H1 (cell line): Measurements from ENCODE around the gene PLEKHG5. TPM values are rescaled to one million over a fixed set of nuclear protein-coding genes. Genes with fewer than 3 reads are reported as not detected.

ENCODE experiments used
- CTCF ChIA-PET: fragments of 300-600 bp; sonication (Branson Sonifier 250); formaldehyde crosslinking; loops from one replicate; lab custom pipeline; 2021; ENCODE audit not compliant: partially characterized antibody; lab: Charles Lee
- POLR2A ChIA-PET: fragments of 300-600 bp; sonication (Branson Sonifier 250); formaldehyde crosslinking; loops from one replicate; lab custom pipeline; 2021; ENCODE audit warnings: inconsistent platforms; ENCODE audit not compliant: partially characterized antibody; lab: Charles Lee
- DNase-seq, 2 experiments: peaks; one replicate each; pipeline versions ENCODE4 v3.0.0 to v3.0.0-alpha.2; 2010 to 2022; ENCODE audit warnings: low spot score in 2 of 2, low read depth in 1 of 2, mixed read lengths in 1 of 2
- FAIRE-seq: peaks from 2 replicates; lab custom pipeline; 2011; peaks lifted over from hg19 to GRCh38; lab: Jason Lieb, UNC
- H2AFZ ChIP-seq: 2 replicates; pipeline ENCODE4 v1.8.1; 2012; ENCODE audit warnings: low read length, inconsistent platforms
- H2AK5ac ChIP-seq: 2 replicates; pipeline ENCODE4 v1.6.1; 2013; ENCODE audit warnings: low read depth, low read length
- H2BK120ac ChIP-seq: replicated peaks from 2 replicates; pipeline ENCODE3; 2013; ENCODE audit warnings: low read depth, low read length, inconsistent platforms
- H2BK12ac ChIP-seq: 2 replicates; pipeline ENCODE4 v1.6.1; 2013; ENCODE audit warnings: low read depth, low read length
- H2BK15ac ChIP-seq: 2 replicates; pipeline ENCODE4 v1.6.1; 2013; ENCODE audit warnings: low read length
- H2BK20ac ChIP-seq: 2 replicates; pipeline ENCODE4 v1.6.1; 2013; ENCODE audit warnings: low read length
- H2BK5ac ChIP-seq: 2 replicates; pipeline ENCODE4 v1.6.1; 2013; ENCODE audit warnings: low read depth, low read length
- H3K14ac ChIP-seq: 2 replicates; pipeline ENCODE4 v1.6.1; 2013; ENCODE audit warnings: inconsistent platforms; ENCODE audit not compliant: insufficient read length
- H3K18ac ChIP-seq: 2 replicates; pipeline ENCODE4 v1.6.1; 2013; ENCODE audit warnings: low read length; ENCODE audit errors: extremely low read depth
- H3K23ac ChIP-seq: 2 replicates; pipeline ENCODE4 v1.6.1; 2013; ENCODE audit warnings: inconsistent platforms; ENCODE audit not compliant: insufficient read length
- H3K23me2 ChIP-seq: 2 replicates; pipeline ENCODE4 v1.6.1; 2013; ENCODE audit warnings: low read depth, low read length
- H3K27ac ChIP-seq: 2 replicates; pipeline ENCODE4 v1.6.1; 2011; ENCODE audit warnings: low read depth, low read length, inconsistent platforms
- H3K27me3 ChIP-seq, 4 experiments: replicated peaks in 1 of 4; 1 replicate in 1 of 4; 2 replicates in 3 of 4; pipeline versions ENCODE4 v1.6.1 to v1.8.1; 2011 to 2013; ENCODE audit warnings: low read length in 3 of 4, mild to moderate bottlenecking in 3 of 4, inconsistent platforms in 2 of 4, mixed read lengths in 2 of 4, moderate library complexity in 1 of 4; ENCODE audit not compliant: control insufficient read depth in 3 of 4, insufficient read depth in 3 of 4; ENCODE audit errors: extremely low read depth in 1 of 4
- H3K36me3 ChIP-seq, 4 experiments: 2 replicates each; pipeline versions ENCODE4 v1.6.1 to v1.8.1; 2011 to 2013; ENCODE audit warnings: mild to moderate bottlenecking in 4 of 4, low read length in 3 of 4, moderate library complexity in 2 of 4, control low read depth in 1 of 4, inconsistent platforms in 1 of 4; ENCODE audit not compliant: insufficient read depth in 4 of 4, control insufficient read depth in 2 of 4
- H3K4ac ChIP-seq: replicated peaks from 2 replicates; pipeline ENCODE3; 2013; ENCODE audit warnings: low read length, low read depth, mixed read lengths, inconsistent platforms; ENCODE audit not compliant: insufficient read length
- H3K4me1 ChIP-seq, 4 experiments: replicated peaks in 1 of 4; 1 replicate in 1 of 4; 2 replicates in 3 of 4; pipeline versions ENCODE4 v1.6.1 to v1.8.1; 2011 to 2013; ENCODE audit warnings: low read length in 3 of 4, inconsistent platforms in 2 of 4, mixed read lengths in 1 of 4; ENCODE audit not compliant: insufficient read depth in 4 of 4, control insufficient read depth in 3 of 4
- H3K4me2 ChIP-seq, 2 experiments: 2 replicates each; pipeline versions ENCODE4 v1.6.1 to v1.8.1; 2011 to 2013; ENCODE audit warnings: low read depth in 2 of 2, low read length in 2 of 2, control low read depth in 1 of 2, inconsistent platforms in 1 of 2, mild to moderate bottlenecking in 1 of 2; ENCODE audit not compliant: insufficient read depth in 1 of 2
- H3K4me3 ChIP-seq, 4 experiments: fragments of 200-600, 300-600 bp in 1 of 4; sonication (generic), shearing (Covaris generic), sonication (Bioruptor Twin) in 1 of 4; 2 replicates each; pipeline versions ENCODE4 v1.5.1 to v1.8.1; 2011 to 2016; ENCODE audit warnings: low read length in 4 of 4, low read depth in 3 of 4, control low read depth in 2 of 4, inconsistent platforms in 2 of 4, mild to moderate bottlenecking in 2 of 4, mixed read lengths in 1 of 4, moderate library complexity in 1 of 4; ENCODE audit not compliant: insufficient read depth in 2 of 4; ENCODE audit errors: extremely low read depth in 1 of 4
- H3K56ac ChIP-seq: replicated peaks from 2 replicates; pipeline ENCODE3; 2013; ENCODE audit warnings: low read depth, mild to moderate bottlenecking, mixed read lengths, low read length, inconsistent platforms; ENCODE audit not compliant: insufficient read length
- H3K79me1 ChIP-seq: 2 replicates; pipeline ENCODE4 v1.6.1; 2013; ENCODE audit warnings: low read depth, low read length, control low read depth
- H3K79me2 ChIP-seq, 2 experiments: 2 replicates each; pipeline versions ENCODE4 v1.6.1 to v1.8.1; 2012 to 2013; ENCODE audit warnings: low read length in 2 of 2, mild to moderate bottlenecking in 2 of 2, inconsistent platforms in 1 of 2; ENCODE audit not compliant: insufficient read depth in 2 of 2, control insufficient read depth in 1 of 2
- H3K9ac ChIP-seq, 4 experiments: replicated peaks in 1 of 4; 1 replicate in 1 of 4; 2 replicates in 3 of 4; pipeline versions ENCODE4 v1.6.1 to v1.8.1; 2011 to 2013; ENCODE audit warnings: low read depth in 3 of 4, low read length in 3 of 4, control low read depth in 2 of 4, mild to moderate bottlenecking in 2 of 4, moderate library complexity in 2 of 4, inconsistent platforms in 1 of 4; ENCODE audit errors: extremely low read depth in 1 of 4
- H3K9me3 ChIP-seq, 2 experiments: 2 replicates each; pipeline versions ENCODE4 v1.6.1 to v1.8.1; 2012 to 2013; ENCODE audit warnings: mild to moderate bottlenecking in 2 of 2, moderate library complexity in 2 of 2, control low read depth in 1 of 2, inconsistent platforms in 1 of 2, low read depth in 1 of 2, low read length in 1 of 2, mixed read lengths in 1 of 2; ENCODE audit not compliant: insufficient read depth in 2 of 2
- H4K20me1 ChIP-seq, 2 experiments: replicated peaks in 1 of 2; 2 replicates each; pipeline versions ENCODE3 to v1.8.1; 2011 to 2013; ENCODE audit warnings: inconsistent platforms in 2 of 2, low read length in 2 of 2, mild to moderate bottlenecking in 1 of 2; ENCODE audit not compliant: insufficient read depth in 2 of 2, control insufficient read depth in 1 of 2
- H4K5ac ChIP-seq: 2 replicates; pipeline ENCODE4 v1.6.1; 2013; ENCODE audit warnings: low read length, low read depth, mixed read lengths, inconsistent platforms; ENCODE audit not compliant: insufficient read length
- H4K8ac ChIP-seq: 2 replicates; pipeline ENCODE4 v1.8.0; 2013; ENCODE audit warnings: mild to moderate bottlenecking, moderate library complexity, low read length, inconsistent platforms; ENCODE audit not compliant: insufficient read depth; ENCODE audit errors: extremely low read depth
- H4K91ac ChIP-seq: replicated peaks from 2 replicates; pipeline ENCODE3; 2013; ENCODE audit warnings: low read length, mixed read lengths, inconsistent platforms; ENCODE audit not compliant: insufficient read length
- BACH1 ChIP-seq: IDR thresholded peaks from 2 replicates; pipeline ENCODE4 v1.6.1; 2012; ENCODE audit warnings: low read length, improper control_type of control experiment
- CBX5 ChIP-seq: fragments of 300-800, 300-1000 bp; sonication (generic); IDR thresholded peaks from 2 replicates; pipeline ENCODE4 v1.7.1; 2016; ENCODE audit warnings: antibody characterized with exemption, low read length, low read depth
- CEBPB ChIP-seq: IDR thresholded peaks from 2 replicates; pipeline ENCODE4 v1.6.1; 2012; ENCODE audit warnings: low read depth, low read length
- HDAC2 ChIP-seq, 2 experiments: fragments of 300-600 bp in 1 of 2; sonication (generic) in 1 of 2; IDR thresholded peaks; 2 replicates each; pipeline ENCODE4 v1.6.1; 2011 to 2012; ENCODE audit warnings: low read depth in 2 of 2, low read length in 2 of 2, mild to moderate bottlenecking in 2 of 2, moderate library complexity in 2 of 2, borderline replicate concordance in 1 of 2, inconsistent platforms in 1 of 2
- KDM4A ChIP-seq: IDR thresholded peaks from one replicate; pipeline ENCODE4 v1.7.1; 2012; ENCODE audit warnings: low read depth, mild to moderate bottlenecking, moderate library complexity, low read length, inconsistent platforms; ENCODE audit not compliant: severe bottlenecking
- NRF1 ChIP-seq: IDR thresholded peaks from 2 replicates; pipeline ENCODE4 v1.6.1; 2011; ENCODE audit warnings: mild to moderate bottlenecking, low read depth, low read length, improper control_type of control experiment
- TBP ChIP-seq: IDR thresholded peaks from 2 replicates; pipeline ENCODE4 v1.6.1; 2011; ENCODE audit warnings: low read depth, low read length, improper control_type of control experiment
- WGBS, 2 experiments: shearing (Covaris generic) in 1 of 2; methylation state at CpG; one replicate each; pipeline versions ENCODE4 v1.1.6 to v1.1.7; 2013 to 2015; ENCODE audit warnings: low lambda C conversion rate in 2 of 2, mixed read lengths in 2 of 2, inconsistent platforms in 1 of 2, low coverage in 1 of 2, missing lambda C conversion rate in 1 of 2; ENCODE audit not compliant: insufficient replicate concordance in 2 of 2, insufficient coverage in 1 of 2, insufficient read length in 1 of 2; ENCODE audit errors: extremely low coverage in 1 of 2, missing lambda C conversion rate in 1 of 2; 5-methylcytosine and 5-hydroxymethylcytosine counted together
- polyA plus RNA-seq, 7 experiments: library from polyadenylated mRNA; depleted of rRNA in 3 of 7; stranded (reverse) in 5 of 7; unstranded in 2 of 7; fragments of >200 nt in 5 of 7; fragments of 200-250 nt in 2 of 7; gene quantifications; 1 replicate in 5 of 7; 2 replicates in 1 of 7; 4 replicates in 1 of 7; pipeline versions ENCODE4 v1.2.1 to v1.2.3, GENCODE V29; 2011 to 2013; ENCODE audit warnings: missing spikeins in 2 of 7, mixed read lengths in 2 of 7
- total RNA-seq: library from RNA; stranded (reverse); fragmentation: NEBNext Ultra II Directional; extraction: Animal tissue kit (Norgen Biotek cat#: 25700); gene quantifications from 2 replicates; pipeline ENCODE4 v1.2.1, GENCODE V29; 2021

The PLEKHG5 gene
- total and polyA plus RNA-seq, 2 of the 8 experiments (the other 6 are each of a cell fraction or from before 2014, with no cell fraction given): 10.4 to 13.8 TPM

DNA sequence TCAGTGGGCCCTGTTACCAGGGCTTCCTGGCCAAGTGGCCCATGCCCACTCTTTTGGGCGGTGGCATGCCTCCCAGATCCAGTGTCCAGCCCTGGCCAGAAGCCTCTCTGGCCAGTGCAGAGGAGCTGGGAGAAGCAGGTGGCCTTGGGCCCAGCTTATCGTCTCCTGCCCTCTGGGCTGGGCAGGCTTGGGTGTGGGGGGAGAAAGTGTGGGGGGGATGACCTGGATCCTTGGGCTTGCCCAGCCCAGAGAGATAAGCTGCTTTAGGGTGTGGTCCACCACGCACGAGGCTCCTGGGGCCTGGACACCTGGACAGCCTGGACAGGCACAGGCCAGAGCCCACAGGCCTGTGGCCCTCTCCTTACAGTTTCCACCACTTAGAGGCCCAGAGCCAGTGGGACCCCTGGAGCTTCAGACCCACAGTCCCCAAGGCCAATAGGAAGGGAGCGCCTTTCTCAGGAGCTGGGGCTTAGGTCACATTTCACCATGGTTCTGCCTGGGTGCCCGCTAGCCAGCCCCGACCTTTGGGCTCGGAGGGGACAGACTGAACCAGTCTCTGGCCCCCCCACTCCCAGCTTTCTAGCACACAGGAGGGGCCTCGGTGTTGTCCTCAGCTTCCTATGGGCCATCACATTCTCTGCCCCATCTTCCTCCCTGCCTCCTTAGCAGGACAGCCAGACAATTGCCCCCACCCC, 65.0 kb downstream of the PLEKHG5 start:
- POLR2A ChIA-PET: interaction anchor here (0.6 to 1.7 kb wide), 5 partner anchors 9 to 234 kb away, joined by 3 to 4 read pairs (median 3); no protein-coding TSS in a partner anchor
- CTCF ChIA-PET: interaction anchor here (0.6 to 2.9 kb wide), 9 partner anchors 9 to 188 kb away, joined by 3 to 42 read pairs (median 4); no protein-coding TSS in a partner anchor
- TF ChIP-seq BACH1 (no peak), CBX5 (no peak), TBP (no peak), CEBPB (no peak), HDAC2 (IDR thresholded peaks at IDR 0.05; ENCODE audit: borderline replicate concordance in 1 of 2, low read depth in 2 of 2, low read length in 2 of 2) (no peak), KDM4A (no peak), NRF1 (no peak)

More for the DNA sequence above, 65.0 kb downstream of the PLEKHG5 start:
- Histone ChIP-seq H3K23ac (no peak overlapping the region), H2BK120ac (no peak overlapping the region), H3K18ac (no peak overlapping the region), H3K79me2 (no peaks in the 10 kb centered on the region), H2AFZ (no peak overlapping the region), H3K9ac (no peak overlapping the region), H4K20me1 (peaks cover 0 to 7% of the 10 kb centered on the region in 2 experiments), H2BK15ac (no peak overlapping the region), H3K27me3 (peaks cover 35 to 58% (median 50%) of the 10 kb centered on the region in 4 experiments), H2AK5ac (no peak overlapping the region), H3K56ac (no peak overlapping the region), H3K23me2 (peaks cover 6% of the 10 kb centered on the region; the same call in 1 of the 2 replicates), H4K5ac (no peak overlapping the region), H3K14ac (no peak overlapping the region), H3K4ac (no peak overlapping the region), H3K4me3 (no peak overlapping the region), H2BK5ac (no peak overlapping the region), H3K4me2 (no peak overlapping the region), H3K9me3 (no peaks in the 10 kb centered on the region), H2BK20ac (no peak overlapping the region), H2BK12ac (no peak overlapping the region), H3K36me3 (peaks cover 0 to 5% (median 0%) of the 10 kb centered on the region in 4 experiments; a peak in 1 of 8 replicates), H3K4me1 (peaks cover 0 to 22% (median 9%) of the 10 kb centered on the region in 4 experiments; a peak in 5 of 7 replicates), H4K8ac (no peak overlapping the region), H3K27ac (no peak overlapping the region), H4K91ac (peak overlapping the region; percentile 56), H3K79me1 (no peaks in the 10 kb centered on the region)
- WGBS, 2 experiments: 100% methylated on average over 8 of the region's 9 CpGs; no CpG with 5 or more reads in 1 of the 2 experiments
- DNase-seq: no peak
- no peak for FAIRE-seq
